GM21381 (cell line): Measurements from ENCODE around the gene RBM33.

ENCODE experiments used
- ATAC-seq: cut with Tn5 transposase; IDR thresholded peaks from one replicate; pipeline ENCODE4 v1.9.1; 2021; ENCODE audit warnings: mild to moderate bottlenecking, moderate library complexity; ENCODE audit not compliant: unreplicated experiment

The RBM33 gene

GRCh38 chr7:155762655-155763054, 118.2 kb downstream of the RBM33 start:
- no peak for ATAC-seq

- no peak for ATAC-seq
These were observed 118.7 kb downstream of the RBM33 start for GRCh38 chr7:155763122-155763521.

- ATAC-seq: peak; percentile 65
These were observed 119.4 kb downstream of the RBM33 start for GRCh38 chr7:155763691-155764437.

- peak; percentile 39 for ATAC-seq
These were observed 120.0 kb downstream of the RBM33 start for GRCh38 chr7:155764438-155764793.

- ATAC-seq: no peak
These were observed 121.0 kb downstream of the RBM33 start for GRCh38 chr7:155765458-155765857.

- no peak for ATAC-seq
These were observed 121.9 kb downstream of the RBM33 start for GRCh38 chr7:155766386-155766785.

GRCh38 chr7:155766966-155767916, 122.8 kb downstream of the RBM33 start:
- ATAC-seq: no peak

- ATAC-seq: no peak
These were observed 125.2 kb downstream of the RBM33 start for GRCh38 chr7:155769701-155770100.

GRCh38 chr7:155770241-155770640, 125.8 kb downstream of the RBM33 start:
- no peak for ATAC-seq

- ATAC-seq: no peak
These were observed 129.1 kb downstream of the RBM33 start for GRCh38 chr7:155773531-155773930.

GRCh38 chr7:155774947-155775346, 130.5 kb downstream of the RBM33 start:
- ATAC-seq: no peak

GRCh38 chr7:155775691-155776090, 131.2 kb downstream of the RBM33 start:
- ATAC-seq: no peak

- no peak for ATAC-seq
These were observed 132.1 kb downstream of the RBM33 start for GRCh38 chr7:155776606-155777005.

- ATAC-seq: no peak
These were observed 133.9 kb downstream of the RBM33 start for GRCh38 chr7:155778349-155778748.

GRCh38 chr7:155780884-155781283, 136.4 kb downstream of the RBM33 start:
- ATAC-seq: no peak

GRCh38 chr7:155781433-155781832, 137.0 kb downstream of the RBM33 start:
- no peak for ATAC-seq

- no peak for ATAC-seq
These were observed 138.0 kb downstream of the RBM33 start for GRCh38 chr7:155782466-155782865.

- no peak for ATAC-seq
These were observed 141.1 kb downstream of the RBM33 start for GRCh38 chr7:155785536-155785935.

GRCh38 chr7:155786491-155786890, 142.0 kb downstream of the RBM33 start:
- ATAC-seq: no peak

- ATAC-seq: no peak
These were observed 142.8 kb downstream of the RBM33 start for GRCh38 chr7:155787171-155787851.

- ATAC-seq: no peak
These were observed 144.1 kb downstream of the RBM33 start for GRCh38 chr7:155788616-155789000.
